Gastroesophageal sphincter (tissue), 3 donors: ENCODE measurements around the gene HTR4.

Experiments used
- EP300 ChIP-seq: sonication (generic); formaldehyde crosslinking; IDR thresholded peaks from one replicate; pipeline ENCODE4 v1.6.1; 2017; ENCODE audit warnings: antibody characterized with exemption, mild to moderate bottlenecking
- POLR2A ChIP-seq, 2 donors: fragments of 450-650 bp; IDR thresholded peaks; one replicate each; pipeline ENCODE4 v1.6.1; 2017; ENCODE audit warnings: antibody characterized with exemption in 2 of 2, mild to moderate bottlenecking in 2 of 2, moderate library complexity in 1 of 2
- TF ChIP-seq, protein P1 (sequence below), 4 experiments: fragments of 200-600 bp in 2 of 4; fragments of 450-650 bp in 2 of 4; sonication (generic) in 1 of 4; IDR thresholded peaks; one replicate each; pipeline ENCODE4 v1.5.1; 2017 to 2019; ENCODE audit warnings: antibody characterized with exemption in 4 of 4, mild to moderate bottlenecking in 2 of 4, moderate library complexity in 2 of 4

DNA sequence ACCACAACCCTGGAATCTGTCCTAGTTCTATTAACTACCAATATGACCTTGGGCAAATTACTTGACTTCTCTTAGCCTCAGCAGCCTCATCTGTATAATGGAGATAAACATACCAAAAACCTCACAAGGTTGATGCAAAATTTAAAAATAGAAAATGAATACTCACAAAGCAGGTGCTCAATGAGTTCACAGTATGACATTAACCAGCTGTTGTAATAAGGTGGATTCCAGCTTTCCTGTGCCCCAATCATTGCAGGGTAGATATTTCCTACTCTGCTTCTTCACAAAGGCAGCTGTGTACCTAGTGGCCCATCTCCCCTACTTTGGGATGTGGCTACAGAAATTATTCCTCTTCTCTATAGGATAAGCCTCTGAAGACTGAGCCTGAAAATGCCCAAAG is 8.8 kb downstream of the HTR4 start:
- TF ChIP-seq, protein P1, sequence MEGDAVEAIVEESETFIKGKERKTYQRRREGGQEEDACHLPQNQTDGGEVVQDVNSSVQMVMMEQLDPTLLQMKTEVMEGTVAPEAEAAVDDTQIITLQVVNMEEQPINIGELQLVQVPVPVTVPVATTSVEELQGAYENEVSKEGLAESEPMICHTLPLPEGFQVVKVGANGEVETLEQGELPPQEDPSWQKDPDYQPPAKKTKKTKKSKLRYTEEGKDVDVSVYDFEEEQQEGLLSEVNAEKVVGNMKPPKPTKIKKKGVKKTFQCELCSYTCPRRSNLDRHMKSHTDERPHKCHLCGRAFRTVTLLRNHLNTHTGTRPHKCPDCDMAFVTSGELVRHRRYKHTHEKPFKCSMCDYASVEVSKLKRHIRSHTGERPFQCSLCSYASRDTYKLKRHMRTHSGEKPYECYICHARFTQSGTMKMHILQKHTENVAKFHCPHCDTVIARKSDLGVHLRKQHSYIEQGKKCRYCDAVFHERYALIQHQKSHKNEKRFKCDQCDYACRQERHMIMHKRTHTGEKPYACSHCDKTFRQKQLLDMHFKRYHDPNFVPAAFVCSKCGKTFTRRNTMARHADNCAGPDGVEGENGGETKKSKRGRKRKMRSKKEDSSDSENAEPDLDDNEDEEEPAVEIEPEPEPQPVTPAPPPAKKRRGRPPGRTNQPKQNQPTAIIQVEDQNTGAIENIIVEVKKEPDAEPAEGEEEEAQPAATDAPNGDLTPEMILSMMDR (IDR thresholded peaks at IDR 0.05), result no peak
- no peak for TF ChIP-seq POLR2A (IDR thresholded peaks at IDR 0.05)
- TF ChIP-seq EP300, result no peak
